NCI-H1092 treated with DMSO at 0.1 percent for 48 hours (cell line): ENCODE results near the gene APBB1.

Experiments used
- DNase-seq: peaks from one replicate; lab custom pipeline; 2025; lab: John Stamatoyannopoulos, UW

APBB1 gene

DNA sequence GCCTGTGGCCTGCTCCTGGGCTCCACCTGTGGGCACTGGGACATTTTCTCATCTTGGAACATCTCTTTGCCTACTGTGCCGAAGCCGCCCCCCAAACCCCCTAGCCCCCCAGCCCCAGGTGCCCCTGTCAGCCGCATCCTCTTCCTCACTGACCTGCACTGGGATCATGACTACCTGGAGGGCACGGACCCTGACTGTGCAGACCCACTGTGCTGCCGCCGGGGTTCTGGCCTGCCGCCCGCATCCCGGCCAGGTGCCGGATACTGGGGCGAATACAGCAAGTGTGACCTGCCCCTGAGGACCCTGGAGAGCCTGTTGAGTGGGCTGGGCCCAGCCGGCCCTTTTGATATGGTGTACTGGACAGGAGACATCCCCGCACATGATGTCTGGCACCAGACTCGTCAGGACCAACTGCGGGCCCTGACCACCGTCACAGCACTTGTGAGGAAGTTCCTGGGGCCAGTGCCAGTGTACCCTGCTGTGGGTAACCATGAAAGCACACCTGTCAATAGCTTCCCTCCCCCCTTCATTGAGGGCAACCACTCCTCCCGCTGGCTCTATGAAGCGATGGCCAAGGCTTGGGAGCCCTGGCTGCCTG lies 27.3 kb downstream of the APBB1 start:
- peak; percentile 15 for DNase-seq

DNA sequence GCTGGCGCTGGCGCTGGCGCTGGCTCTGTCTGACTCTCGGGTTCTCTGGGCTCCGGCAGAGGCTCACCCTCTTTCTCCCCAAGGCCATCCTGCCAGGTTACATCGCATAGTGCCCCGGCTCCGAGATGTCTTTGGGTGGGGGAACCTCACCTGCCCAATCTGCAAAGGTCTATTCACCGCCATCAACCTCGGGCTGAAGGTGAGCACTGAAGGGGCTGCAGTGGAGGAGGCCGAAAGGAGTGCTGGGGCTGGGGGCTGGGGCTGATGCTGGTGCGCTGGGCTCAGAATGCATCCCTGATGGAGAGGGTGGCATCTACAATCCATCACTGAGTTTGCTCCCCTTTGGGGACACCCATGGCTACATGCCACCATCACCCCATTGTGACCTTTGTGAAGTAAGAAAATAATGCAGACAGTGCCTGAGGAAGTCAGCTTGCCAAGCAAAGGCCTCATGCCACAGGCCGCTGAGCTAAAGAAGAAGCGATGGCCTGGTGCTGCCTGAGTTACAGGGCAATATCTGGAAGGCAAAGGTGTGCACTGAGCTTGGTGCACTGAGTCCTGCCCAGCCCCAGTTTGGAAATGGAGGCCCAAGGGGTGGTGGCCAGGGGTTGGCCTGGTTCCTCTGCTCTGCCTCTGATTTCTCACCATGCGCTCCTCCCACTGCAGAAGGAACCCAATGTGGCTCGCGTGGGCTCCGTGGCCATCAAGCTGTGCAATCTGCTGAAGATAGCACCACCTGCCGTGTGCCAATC lies 28.0 kb downstream of the APBB1 start:
- DNase-seq = no peak

DNA sequence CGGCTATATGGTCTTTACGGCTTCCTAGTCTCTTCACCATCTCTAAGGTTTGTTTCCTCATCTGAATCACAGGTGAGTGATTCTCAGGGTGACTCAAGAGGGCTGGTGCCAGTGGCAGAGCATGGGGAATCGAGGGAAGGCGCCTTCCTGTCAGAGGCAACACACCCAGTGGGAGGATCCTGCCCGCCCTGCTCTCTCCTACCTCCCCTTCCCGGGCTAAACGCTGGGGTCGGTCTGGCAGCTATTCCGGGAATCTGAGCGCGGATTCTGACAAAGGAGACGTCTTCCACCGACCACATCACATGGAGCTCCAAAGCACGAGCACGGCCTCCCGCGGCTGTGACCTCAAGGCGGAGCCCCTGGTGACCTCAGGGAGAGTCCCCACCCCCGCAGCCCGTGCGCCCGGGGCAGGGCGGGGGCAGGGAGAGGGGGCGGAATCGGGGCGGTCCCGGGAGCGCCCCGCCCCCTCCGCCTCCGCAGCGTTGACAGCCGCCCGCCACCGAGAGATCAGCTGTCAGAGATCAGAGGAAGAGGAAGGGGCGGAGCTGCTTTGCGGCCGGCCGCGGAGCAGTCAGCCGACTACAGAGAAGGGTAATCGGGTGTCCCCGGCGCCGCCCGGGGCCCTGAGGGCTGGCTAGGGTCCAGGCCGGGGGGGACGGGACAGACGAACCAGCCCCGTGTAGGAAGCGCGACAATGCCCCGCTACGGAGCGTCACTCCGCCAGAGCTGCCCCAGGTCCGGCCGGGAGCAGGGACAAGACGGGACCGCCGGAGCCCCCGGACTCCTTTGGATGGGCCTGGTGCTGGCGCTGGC lies 28.8 kb downstream of the APBB1 start, which contains the start of gene SMPD1:
Gene SMPD1 (plus strand): TSS at position 570 of the 813 bp plus-strand sequence. CDS start 125 bp downstream, at position 695.
- DNase-seq = peak; percentile 88

DNA sequence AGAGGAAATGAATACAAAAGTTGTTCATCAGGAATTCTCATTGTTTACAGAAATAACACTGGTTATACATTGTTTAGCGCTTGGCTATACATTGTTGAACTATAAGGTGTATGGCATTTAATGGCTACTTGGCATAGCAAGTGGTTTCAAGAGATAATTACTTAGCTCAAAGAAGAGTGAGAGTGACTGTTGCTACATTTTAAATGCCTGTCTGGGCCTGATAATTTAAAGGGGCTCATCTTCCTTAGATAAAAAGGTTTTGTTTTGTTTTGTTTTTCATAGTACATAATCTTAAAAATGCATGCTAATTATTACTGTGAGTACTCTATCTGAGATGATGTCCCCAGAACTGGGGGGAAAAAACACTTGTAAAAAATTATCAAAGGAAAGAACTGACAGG lies 30.1 kb downstream of the APBB1 start:
- DNase-seq = no peak

GRCh38 chr11:6387811-6388599 lies 30.9 kb downstream of the APBB1 start:
- no peak for DNase-seq

DNA sequence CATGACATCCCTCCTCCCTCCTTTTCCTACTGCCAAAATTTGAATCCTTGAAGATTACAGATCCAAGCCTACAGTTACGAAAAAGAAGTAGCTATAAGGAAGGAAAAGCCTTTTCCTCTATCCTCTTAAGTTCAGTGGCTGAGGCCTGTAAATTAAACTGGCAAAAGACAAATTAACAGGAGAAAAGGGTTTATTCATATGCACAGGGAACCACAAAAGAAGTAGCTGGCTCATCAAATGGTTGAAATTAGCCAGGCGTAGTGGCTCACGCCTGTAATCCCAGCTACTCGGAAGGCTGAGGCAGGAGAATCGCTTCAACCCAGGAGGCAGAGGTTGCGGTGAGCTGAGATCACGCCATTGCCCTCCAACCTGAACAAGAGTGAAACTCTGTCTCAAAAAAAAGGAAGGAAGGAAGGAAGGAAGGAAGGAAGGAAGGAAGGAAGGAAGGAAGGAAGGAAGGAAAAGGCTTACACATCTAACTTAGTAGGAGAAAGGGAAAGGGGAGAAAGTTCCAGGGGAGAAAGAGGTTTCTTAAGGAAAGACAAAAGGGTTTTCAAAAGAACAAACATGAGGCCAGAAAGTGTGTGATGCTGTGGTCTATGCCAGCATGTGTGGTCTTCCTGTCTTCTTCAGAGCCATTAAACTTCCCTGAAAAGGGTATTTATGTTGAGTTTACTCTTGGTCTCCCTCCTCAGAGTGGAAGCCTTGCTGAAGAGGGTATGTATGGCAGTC lies 33.7 kb downstream of the APBB1 start:
- no peak for DNase-seq

DNA sequence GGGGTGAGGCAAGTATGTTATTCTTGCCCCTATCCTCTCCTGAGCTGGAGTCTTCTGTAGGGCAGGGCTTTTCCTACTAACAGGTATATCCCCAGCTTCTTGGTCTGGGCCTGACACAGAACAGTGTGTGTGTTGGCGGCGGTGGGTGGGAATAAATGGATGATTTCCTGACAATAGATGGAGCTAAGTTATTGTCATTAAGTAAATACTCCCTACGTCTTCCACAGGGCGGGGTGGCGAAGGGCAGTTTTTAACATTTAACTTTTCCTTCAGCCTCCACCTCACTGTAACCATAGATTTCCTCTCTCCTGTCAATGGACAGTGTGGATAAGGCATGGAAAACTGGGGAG lies 40.3 kb downstream of the APBB1 start:
- no peak for DNase-seq

DNA sequence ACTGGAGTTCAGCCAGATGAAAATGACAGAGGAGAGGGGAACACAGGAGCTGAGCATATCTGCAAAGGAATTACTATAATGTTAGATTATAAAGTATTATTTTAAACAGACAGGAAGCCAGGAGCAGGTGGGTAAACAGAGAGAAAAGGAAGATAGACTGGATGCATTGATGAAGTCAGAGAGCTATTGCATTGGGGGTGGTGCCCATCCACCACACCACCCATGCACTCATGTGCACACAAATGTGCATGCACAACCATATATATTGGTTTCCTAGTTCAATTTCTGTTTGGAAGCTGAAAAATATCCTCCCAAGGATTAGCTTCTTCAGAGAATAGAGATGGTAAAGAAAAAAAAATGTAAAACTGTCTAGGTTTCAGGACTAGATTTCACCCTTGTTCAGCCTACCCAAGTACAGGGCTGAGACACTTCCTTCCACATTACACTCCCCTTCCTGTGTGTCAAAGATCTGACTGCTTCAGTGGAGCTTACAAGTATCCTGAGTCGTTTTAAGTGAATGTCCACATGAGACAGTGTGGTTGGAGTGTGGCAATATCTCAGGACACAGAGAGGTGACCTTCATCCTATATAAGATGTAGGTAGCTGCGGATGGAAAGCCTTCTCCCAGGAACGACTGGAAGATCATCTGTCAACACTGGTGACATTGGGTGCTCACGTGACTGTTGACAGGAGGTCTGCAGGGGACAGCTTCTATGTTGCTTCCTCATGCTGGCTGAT lies 40.8 kb downstream of the APBB1 start:
- DNase-seq = no peak

DNA sequence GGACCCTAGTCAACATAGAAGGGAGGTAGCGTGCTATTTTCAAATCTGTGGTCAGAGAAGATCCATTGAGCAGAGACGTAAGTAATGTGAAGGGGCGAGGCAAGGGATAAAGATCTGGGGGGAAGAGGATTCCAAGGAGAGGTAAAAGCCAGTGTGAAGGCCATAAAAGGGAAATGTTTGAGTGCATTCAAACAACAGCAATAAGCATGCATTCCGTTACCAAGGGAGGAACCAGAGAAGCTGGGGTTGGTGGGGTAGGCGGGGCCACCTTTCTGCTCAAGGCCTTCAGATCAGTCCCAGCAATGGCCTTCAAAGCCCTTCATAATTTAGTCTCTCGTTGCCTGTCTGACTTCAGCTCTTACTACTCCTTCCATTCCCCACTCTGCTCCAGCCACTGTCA lies 47.1 kb downstream of the APBB1 start:
- DNase-seq = no peak

DNA sequence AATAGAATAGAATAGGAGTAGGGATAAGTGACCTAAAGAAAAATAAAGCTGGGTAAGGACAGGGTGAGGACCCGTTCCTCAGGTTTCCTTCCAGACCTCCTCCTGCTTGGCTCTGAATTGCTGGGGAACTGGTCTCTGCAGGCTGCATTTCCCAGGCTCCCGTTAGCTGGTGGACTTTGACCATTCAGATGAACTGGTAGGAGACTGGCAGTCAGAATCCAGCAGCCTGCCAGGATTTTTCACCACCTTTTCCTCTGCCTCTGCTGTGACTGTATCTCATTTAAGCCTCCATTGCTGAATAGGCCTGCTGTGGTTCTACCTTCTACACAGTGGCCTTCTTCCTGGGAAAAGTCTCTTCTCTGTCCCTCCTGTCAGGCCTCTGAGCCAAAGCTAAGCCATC lies 53.2 kb downstream of the APBB1 start:
- no peak for DNase-seq

DNA sequence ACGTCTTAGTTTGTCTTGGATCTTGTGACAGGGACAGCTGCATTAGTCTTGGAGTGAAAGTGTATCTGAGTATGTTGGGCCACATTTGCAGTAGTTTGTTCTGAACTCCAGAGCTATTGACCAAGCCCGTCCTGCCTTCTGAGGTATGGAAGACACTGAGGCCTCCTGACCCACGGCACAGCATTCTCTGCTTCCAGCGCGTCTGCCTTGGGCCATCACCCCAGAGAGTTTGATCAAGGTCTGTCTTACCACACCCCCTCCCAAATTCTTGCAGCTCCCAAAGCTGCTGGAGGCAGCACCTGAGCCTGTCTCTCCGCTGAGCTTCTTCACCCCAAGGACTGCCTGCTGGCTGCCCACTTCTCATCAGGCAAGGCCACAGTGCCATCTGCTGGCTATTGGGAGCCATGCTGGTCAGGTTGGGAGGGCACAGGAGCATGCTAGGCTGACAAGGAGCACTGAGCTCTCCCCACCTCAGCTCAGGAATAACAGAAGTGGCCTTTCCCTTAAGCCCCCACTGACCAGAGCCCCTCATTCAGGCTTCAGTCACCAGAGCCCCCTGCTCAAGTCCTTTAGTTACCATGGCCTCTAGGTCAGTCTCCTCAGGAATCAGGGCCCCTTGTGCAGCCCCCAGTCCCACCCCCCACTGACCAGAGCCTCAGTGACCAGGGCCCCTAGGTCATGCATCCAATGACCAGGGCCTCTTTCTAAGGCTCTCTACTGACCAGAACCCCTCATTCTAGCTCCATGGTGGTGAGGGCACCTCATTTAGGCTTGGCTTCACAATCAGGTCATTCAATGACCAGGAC lies 55.8 kb downstream of the APBB1 start:
- DNase-seq = peak; percentile 48

GRCh38 chr11:6362185-6362872 lies 56.6 kb downstream of the APBB1 start:
- no peak for DNase-seq

- DNase-seq = no peak
Observed at GRCh38 chr11:6360183-6360582, 58.7 kb downstream of the APBB1 start.

GRCh38 chr11:6357222-6357621 lies 61.7 kb downstream of the APBB1 start:
- DNase-seq = no peak

- no peak for DNase-seq
Observed at GRCh38 chr11:6356503-6357055, 62.3 kb downstream of the APBB1 start.

- no peak for DNase-seq
Observed at GRCh38 chr11:6354651-6355485, 64.0 kb downstream of the APBB1 start.

GRCh38 chr11:6353367-6353987 lies 65.4 kb downstream of the APBB1 start:
- peak; percentile 61 for DNase-seq
